Activated CD4-positive, CD25-positive, alpha-beta regulatory T cell (primary cell): Measurements from ENCODE around the gene CCDC87.
"Not testable (repeated sequence)": the region's sequence is repeated elsewhere in the genome, so short reads cannot be mapped to it uniquely, and the experiment has no call there.

Source experiments
- DNase-seq, 4 experiments: peaks; one replicate each; lab custom pipeline; 2025; lab: John Stamatoyannopoulos, UW

CCDC87 gene

DNA sequence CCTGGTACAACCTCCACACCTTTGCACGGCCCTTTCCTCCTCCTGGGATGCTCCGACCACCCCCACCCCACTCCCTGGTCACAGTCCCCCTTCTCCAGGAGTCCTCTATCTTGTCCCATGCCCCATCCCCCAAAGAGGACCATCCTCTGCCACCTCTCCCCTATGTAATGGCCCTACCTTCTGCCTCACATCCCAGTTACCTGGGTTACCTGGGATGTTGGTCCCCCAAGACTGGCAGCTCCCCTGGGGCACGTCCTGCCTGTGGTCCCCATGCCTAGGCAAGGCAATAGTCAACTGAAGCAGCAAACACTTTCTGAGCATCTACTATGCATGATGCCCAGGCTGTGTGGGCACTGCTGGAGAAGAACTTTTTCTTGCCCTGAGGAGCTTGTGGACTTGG lies 37.4 kb downstream of the CCDC87 start:
- no peak for DNase-seq

DNA sequence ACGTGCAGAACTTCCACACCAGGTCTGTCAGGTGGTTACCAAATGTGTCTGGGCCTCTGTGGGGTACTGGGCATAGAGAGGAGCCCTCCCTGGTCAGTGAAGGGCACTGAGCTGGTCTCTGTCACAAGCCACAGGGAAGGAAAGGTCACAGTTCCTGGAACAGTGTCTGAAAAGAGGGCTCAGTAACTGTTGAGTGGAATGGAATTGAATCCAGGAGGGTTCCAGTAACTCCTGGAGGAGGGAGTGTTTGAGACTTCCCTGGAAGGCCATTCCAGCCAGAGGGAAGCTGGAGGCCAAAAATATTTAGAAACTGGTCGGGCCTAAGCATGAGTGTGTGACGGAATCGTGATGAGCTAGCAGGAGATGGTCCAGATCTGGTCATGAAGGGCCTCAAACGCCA lies 38.3 kb downstream of the CCDC87 start:
- DNase-seq: no peak

DNA sequence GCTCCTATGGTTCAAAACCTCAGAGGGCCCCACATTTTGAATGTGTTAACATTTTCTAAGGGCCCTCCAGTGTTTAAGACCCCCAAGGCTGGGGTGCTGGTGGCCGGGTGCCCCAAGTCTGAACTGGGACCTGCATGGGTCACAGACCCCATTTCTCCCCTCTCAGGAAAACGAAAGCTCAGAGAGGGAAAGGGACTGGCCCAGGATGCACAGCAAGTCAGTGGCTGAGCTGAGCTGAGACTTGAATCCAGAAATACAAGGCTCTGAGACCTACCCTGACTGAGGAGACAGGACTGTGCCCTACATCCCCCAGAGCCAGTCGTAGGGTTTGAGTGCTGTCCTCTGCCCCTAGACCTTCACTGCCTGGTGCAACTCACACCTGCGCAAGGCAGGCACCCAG lies 42.0 kb downstream of the CCDC87 start:
- no peak for DNase-seq

DNA sequence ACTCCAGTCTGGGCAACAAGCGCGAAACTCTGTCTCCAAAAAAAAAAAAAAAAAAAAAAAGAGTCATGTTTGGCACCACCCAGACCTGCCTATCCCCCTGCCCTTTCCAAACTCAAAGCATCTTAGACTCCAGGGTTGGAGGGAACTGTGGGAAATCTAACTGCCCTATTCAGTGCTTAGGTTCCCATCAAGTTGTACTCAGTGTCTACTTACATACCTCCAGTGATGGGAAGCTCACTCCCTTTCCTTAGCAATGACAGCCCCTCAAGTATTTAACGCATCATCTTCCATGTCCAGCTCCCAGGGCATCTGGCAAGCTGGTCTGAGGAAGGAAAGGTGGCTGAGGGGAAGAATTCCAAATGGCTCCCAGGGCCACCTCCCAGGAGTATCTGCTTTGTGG lies 43.2 kb downstream of the CCDC87 start:
- no peak for DNase-seq

DNA sequence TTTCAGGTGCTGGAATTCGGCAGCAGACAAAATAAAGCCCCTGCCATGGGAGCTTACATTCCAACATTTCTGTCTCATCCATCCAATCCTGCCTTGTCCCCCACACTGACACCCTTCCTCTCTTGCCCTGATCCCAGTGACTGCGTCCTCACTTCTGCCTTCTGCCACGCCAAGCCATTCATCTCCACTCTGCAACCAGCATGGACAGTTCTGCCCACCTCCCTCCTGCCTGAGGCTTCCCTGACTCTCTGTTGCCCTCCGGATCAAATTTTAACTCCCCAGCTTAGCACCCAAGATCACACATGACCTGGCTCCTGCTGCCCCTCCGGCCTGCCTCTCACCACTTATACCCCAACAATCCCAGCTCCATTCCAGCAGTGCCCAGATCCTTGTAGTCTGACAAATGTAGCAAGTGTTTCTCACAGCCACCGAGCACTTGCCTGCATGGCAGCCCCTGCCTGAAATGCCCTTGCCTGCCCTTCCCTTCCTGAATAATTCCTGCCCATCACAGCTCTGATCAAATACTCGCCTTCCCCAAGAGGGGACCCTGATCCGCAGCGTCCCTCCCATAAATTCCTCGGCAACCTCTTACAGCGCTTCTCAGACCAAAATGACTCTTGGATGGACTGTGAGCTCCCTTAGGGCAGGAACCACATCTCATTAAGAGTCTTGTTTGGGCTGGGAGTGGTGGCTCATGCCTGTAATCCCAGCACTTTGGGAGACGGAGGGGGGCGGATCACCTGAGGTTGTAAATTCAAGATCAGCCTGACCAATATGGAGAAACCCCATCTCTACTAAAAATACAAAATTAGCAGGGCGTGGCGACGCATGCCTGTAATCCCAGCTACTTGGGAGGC lies 43.9 kb downstream of the CCDC87 start:
- no peak for DNase-seq

DNA sequence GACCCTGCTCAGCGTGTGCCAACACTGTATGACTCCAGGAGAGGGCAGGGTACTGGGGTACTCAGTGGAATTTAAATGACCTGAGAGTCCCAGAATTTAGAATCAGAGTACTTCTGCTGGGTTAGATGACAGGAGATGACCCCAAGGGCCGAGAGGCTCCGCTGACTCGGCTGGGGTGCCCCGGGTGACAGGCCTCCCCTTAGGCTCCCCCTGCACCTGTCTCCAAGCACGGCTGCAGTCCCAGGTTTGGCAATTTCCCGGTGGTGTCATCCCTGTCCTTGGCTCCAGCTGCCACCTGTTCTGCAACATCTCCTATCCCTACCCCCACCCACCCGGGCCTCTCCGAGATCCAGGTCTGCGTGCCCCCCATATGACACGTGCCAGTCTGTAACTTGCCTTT lies 44.8 kb downstream of the CCDC87 start:
- DNase-seq: no peak

DNA sequence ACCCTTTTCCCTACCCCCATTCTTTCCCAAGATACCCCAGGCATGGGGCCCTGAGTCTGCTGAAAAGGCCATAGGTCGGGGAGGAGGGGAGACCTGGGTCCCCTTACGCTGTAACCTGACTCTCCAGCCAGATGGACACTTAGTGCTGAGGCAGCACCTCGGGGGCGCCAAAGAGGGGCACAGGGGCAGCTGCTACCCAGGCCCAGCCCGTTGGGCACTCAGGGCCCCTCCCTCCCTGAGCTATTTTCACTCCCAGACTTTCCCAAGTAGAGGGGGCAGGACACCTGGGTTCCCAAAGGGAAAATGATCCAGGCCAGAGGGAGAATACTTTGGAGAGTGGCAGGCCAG lies 45.2 kb downstream of the CCDC87 start:
- DNase-seq: no peak

DNA sequence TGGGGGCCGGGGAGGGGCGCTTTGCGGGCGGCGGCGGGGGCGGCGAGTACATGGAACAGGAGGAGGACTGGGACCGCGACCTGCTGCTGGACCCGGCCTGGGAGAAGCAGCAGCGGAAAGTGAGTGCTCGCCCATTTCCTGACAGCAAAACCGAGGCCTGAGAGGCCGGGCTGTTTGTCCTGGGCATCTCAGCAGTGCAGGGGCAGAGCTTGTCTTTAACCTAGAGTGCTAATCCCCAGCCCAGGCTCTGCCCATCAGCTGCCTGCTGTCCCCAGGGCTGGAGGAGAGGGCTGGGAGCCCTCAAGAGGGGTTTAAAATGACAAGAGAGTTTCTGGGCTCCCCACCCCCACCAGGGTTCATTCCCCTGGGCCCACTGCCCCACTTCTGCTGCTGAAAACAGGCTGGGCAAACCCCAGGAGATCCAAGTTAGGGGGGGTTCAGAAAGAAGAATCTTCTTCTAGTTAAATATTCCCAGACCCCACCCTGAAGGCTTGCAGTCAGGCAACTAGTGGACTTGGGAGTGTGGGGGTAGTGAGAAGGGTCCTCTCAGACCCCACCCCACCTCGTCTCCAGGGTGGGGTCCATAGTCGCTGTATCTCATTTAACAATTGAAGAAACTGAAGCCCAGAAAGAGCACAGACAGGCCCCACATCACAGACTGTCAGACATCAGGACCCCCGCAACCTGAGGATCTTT lies 45.7 kb downstream of the CCDC87 start:
- DNase-seq: no peak

DNA sequence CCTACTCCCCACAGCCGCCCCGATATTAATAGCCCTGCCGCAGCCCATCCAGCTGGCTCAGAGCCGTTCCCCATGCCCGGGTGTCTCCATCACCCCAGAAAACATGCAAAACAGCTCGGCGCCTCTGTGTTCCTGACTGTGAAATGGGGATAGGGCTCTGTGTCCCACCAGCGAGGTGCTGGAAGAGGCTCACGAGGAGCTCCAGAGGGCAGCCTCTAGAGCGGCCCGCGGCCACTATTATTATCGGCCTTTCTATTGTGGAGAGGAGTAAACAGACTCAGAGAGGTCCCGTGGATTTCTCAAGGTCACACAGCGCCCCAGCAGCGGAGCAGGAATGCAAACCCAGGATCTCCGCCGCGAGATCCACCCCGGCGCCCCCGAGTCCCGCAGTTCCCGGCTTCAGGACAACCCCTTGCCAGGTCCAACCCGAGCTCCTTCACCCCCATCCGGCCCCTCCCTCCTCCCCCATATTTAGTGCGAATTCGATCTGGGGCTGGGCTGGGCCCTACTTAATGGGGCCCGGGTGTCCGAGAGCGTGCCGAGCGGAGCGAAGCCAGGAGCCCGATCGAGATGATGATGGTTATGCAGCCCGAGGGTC lies 46.4 kb downstream of the CCDC87 start, which contains the start of gene ACTN3:
Gene ACTN3, plus strand, starts transcription at position 536 of the 598 bp plus-strand sequence. Its CDS starts 35 bp downstream, at position 571.
- no peak for DNase-seq

DNA sequence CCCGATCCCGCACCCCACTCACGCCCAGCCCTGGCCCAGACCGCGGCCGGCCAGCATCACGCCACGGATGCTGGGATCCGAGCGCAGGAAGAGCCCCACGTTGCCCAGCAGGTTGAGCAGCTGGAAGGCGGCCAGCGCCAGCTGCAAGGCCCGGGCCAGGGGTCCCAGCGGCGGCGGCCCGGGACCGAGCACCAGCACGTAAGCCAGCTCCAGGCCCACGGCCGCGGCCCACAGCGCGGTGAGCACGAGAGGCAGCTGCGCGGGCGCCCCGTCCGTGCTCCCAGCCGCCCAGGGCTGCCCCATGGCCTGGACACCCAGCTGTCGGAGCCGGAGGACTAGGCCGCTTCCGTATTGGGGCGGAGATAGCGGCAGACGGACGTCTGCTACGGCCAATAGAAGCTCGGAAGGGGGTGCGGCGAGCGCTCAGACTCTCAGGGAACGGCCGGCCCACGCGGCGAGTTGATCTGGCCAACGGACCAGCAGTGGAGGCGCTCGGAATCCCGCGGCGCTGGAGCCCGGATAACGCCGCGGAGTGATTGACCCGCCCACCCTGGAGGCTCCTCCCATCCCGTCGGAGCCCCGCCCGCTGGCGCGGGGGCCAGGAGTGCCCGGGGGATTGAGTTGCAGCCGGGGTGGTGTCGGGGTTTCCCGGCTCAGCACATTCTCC lies 47.0 kb downstream of the CCDC87 start, which contains the start of gene ZDHHC24:
Gene ZDHHC24, minus strand, starts transcription at position 348 of the 667 bp plus-strand sequence. Its CDS starts 45 bp downstream, at position 303.
- peak; percentile 45 to 79 (median 68) for DNase-seq

DNA sequence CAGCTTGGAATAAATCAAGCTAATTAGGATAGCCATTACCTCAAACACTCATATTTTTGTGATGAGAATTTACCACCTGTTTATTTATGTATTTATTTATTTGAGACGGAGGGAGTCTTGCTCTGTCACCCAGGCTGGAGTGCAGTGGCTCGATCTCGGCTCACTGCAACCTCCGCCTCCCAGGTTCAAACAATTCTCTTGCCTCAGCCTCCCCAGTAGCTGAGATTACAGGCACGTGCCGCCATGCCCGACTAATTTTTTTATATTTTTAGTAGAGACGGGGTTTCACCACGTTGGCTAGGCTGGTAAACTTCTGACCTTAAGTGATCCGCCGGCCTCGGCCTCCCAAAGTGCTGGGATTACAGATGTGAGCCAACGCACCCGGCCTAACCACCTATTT lies 47.9 kb downstream of the CCDC87 start:
- not testable (repeated sequence) for DNase-seq

DNA sequence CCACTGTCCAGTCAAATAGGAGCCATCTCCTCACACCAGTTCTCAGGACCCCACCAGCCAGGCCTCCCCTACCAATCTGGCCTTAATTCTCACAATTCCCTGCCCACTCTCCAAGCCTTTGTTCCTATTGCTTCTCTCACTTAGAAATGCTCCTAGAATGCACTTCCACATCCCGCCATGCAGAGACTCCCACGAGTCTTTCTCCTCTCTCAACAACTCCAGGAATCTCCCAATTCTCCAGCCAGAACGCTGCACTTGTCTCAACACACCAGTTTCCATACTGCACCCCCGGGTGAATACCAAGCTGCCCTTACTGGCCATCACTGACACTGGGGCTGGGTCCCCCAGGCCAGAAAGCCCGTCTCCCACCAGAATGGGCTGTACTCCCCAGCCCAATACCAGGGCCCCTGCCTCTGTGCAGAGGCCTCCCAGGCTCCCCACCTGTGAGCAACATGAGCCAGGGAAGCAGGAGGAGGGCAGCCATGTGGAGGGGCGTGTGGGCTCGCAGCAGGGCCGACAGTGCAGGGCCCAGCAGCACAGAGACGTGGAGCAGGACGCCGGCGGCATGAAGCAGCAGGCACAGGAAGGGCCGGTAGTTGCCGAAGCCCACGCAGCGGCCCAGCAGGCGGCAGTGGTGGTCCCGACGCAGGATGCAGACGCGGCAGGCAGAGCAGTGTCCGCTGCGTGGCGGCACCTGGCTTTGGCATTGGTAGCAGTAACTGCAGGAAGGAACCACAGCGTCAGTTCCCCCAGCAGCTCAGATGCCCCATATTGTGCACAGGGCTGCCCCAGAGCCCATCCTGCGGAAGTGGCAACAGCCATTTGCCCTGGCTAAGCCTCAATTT lies 49.4 kb downstream of the CCDC87 start:
- peak in 3 of 4 experiments; percentile 13 to 57 (median 54) for DNase-seq

DNA sequence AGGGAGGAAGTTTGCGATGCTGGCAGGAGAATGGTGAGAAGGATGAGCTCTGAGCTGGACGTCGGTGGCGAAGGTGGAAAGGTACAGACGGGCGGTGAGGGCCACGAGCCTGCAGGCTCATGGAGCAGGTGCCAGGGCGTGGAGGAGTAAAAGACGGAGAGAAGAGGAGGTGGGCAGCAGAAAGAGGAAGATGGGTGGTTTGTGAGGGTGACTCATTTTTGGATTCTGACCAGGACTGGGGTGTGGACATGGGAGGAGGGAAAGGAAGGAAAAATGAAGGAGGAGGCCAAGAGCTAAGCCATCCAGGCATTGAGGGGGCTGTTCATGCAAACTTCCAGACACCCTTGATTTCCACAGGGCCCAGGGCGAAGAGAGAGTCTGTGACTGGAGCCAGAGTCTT lies 50.5 kb downstream of the CCDC87 start:
- no peak for DNase-seq

DNA sequence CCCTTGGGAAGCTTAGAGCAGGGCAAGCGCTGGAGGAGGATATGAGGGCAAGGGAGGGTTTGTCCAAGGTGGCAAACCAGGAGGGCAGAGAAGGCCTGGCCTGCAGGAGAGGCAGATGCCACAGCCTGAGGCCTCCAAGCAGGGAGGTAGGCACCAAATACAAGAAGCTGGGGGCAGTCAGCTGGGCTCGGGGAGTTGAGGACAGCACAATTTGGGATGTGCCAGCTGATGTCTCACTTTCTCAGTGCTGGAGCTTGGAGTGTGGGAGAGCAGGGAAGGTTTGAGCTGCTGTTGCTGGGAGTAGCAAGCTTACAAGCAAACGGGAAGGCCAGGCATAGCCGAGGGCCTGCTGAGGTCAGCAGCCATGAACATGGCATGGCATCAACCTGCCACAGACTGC lies 51.0 kb downstream of the CCDC87 start:
- no peak for DNase-seq

DNA sequence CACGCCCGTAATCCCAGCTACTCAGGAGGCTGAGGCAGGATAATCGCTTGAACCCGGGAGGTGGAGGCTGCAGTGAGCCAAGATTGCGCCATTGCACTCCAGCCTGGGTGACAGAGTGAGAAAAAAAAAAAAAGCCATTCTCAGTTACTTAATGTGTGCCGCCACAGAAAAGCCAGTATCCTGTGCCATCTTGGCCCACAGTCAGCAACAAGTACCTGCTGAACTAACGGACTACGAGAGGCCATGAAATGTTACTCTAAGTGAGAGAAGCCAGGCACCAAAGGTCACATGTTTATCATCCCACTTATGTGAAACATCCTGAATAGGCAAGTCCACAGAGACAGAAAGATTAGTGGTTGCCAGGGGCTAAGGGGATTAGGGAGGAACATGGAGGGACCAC lies 52.3 kb downstream of the CCDC87 start:
- not testable (repeated sequence) for DNase-seq
